DMS153 treated with DMSO at 0.1 percent for 48 hours (cell line): ENCODE results near the gene WFS1.
A peak's percentile ranks its signal among the peaks of the same experiment; 100 is the strongest.

Source experiments
- DNase-seq: peaks from one replicate; lab custom pipeline; 2025; ENCODE audit not compliant: unreplicated experiment; lab: John Stamatoyannopoulos, UW

The WFS1 gene

DNA sequence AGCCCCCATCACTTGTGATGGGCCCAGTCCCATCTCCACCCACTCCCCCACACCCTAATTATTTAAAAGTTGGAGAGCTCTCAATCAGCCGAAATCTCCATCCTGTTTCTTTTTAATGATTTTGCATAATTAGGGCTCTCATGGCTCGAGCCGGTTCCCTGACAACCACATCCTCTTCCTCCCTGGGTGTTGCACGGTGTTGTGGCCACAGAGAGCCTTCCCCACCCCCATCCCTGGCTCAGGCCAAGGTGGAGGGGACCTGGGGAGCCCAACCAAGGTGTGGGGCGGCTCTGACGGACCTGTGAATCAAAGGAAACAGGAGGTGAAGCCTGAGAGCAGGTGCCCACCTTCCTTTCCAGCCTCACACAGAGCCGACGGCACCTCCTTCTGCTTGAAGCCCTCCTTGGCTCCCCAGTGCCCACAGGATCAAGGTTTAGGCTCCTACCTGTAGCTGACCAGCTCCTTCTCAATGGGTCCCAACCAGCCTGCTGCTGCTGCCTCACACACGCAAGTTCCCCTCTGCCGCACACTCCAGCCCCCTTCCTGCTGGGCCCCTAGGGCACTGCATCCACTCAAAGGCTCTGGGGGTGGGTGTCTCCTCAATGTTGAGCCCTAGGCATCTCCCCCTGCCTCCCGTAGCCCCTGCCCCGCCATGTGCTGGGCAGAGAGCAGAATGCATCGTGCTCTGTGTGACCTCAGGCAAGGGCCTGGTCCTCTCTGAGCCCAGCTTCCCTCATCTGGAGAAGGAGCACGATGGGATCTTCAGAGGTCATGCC, 68.7 kb downstream of the WFS1 start:
- DNase-seq: no peak

DNA sequence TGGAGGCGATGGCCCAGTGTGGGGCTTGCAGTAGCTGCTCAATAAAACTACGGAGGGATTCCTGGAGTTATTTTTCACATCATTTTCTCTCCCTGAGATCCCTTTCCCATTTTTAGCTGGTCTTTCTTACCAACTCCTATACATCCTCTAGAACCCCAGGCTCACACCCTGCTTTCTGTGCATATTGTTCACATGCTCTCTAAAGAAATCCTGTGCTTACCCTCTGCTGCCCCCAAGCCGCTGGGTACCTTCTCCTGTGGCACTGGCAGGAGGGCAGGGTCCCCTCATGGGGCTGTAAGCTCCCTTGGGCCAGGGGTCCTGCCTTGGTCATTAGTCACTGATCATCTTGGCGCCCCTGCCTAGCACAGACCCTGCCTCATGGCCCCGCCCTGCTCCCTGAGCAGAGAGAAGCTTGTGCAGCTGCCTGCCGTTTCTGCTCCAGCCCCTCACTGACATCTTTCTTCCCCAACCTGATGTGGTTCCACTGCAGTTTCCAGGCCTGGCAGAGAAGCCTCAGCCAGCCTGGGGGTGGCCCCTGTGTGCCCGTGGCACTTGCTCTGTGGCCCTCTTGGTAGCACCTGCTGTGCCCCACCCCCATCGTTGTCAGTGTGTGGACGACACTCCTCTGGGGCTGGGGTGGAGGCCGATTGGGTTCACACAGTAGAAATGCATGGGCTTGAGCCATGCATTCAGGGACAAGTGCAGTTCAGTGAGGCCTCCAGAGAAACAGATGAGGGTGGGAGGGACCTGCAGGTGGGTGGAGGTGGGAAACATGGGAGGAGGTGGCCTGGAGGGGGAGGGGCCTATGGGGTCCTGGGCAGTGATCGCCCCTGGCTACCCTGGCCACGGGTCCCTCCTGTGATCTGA, 69.5 kb downstream of the WFS1 start:
- DNase-seq: no peak

DNA sequence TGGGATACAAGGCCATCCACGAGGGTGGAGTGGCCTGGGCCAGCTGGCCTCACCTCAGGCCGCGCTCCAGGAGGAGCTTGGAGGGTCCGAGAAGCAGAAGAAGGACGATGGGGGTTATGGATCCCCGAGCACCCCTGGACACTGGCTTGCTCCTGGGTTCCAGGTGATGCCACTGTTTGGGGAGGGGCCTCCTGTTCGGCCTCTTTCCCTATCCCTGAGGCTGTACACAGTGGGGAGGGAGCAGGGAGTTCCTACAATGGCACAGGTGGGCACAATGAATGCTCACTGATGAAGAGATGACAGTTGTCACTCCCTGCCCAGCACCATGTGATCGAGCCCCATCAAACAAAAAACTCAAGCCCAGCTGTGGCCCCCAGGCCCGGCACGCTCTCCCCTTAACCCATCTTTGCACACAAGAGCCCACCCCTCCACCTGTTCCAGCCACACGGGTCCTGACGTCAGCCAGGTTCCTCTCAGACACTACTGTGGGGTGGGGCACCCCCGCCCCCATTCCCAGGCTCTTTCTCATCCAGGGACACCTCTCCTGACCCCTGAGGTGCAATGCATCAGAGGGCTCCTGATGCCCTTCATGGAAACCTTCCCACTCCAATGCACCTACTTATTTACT, 70.3 kb downstream of the WFS1 start:
- DNase-seq: no peak

DNA sequence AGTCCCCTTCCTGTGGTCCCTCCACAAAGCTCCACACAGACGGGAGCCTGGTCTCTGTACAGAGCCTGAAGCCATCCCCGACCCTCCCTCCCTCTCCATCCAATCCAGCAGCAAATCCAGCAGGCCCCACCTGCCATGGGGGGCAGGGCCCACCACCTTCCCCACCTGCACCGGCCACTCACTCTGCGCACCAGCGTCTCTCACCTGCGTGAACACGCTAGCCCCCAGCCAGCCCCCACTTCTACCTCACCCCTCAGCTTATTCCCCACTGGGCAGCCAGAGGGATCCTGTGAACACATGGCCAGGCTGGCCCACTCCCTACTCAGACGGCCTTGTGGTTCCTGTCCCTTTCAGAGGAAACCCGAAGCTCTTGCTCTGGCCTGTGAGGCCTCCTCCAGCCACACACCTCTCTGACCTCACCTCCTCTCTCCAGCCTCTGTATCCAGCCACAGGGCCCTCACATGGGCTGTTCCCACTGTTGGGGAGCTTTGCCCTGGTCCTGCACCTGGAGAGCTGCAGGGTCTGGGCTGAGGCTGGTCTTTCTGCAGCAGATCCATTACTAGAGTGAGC, 70.9 kb downstream of the WFS1 start:
- DNase-seq: no peak

DNA sequence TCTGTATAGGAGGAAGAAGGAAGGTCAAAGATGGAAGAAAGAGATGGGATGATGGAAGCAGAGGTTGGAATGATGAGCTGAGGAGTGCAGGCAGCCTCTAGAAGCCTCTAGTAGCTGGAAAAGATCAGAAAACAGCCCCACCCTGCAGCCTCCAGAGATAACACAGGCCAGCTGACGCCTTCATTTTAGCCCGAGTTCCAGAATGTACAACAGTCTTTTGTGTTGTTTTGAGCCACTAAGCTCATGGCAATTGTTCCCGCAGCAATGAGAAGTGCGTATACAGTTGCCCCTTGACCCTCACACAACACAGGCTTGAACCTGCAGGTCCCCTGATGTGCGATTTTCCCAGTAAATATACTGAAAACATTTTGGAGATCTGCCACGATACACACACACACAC, 72.0 kb downstream of the WFS1 start:
- no peak for DNase-seq

DNA sequence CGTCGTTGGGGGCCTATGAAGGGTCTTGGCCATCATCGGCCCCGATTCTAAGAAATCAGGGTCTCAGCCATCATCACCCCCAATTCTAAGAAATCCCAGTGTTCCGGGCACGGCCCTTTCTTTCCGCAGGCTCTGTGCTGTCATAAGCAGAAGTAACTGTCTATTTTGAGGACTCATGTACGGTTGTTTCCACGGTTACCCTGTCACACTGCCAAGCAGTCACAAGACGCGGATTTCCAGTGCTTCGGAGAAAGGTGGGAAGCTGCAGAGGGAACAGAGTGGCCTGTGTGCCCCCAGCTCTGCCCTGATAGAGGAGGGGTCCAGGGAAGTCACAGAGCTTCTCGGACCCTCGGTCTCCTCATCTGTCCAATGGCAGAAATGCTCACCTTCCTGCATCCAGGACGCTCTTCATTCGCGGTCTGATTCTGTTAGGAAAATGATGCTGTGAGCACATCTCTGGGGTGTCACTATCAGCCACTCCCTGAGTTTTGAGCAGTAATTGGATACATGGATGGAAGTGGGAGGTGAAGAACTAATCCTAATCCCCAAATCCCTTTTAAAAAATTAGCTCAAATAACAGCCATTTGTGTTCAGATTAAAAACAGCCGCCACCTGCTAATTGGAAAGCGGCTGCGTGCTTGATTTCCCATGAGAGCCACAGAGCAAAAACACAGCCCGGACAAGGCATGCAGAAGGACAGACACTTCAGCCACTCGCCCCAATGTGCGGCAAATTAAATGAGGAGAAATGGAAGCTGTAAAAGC, 73.1 kb downstream of the WFS1 start:
- DNase-seq: peak; percentile 5

DNA sequence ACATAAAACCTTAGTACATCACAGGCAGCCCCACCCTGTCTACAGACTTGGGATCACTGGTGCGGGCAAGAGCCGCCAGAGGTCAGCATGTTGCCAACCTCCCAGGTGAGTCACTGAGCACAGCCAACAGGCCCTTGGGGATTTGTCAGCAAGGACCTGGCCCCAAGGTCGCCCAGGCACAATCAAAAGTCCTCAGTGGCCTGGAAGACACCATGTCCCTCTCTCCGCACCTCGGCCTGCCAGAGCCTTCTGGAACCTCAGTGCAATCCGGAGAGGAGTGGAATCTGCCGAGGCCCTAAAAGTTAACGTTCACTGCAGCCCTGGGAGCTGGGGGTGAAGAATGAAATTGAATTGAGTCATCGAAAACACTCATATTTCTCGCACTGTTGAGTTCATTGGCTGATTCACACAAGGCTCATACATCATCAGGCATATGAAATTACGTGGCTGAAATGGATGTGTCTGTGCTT, 74.3 kb downstream of the WFS1 start:
- peak; percentile 10 for DNase-seq

DNA sequence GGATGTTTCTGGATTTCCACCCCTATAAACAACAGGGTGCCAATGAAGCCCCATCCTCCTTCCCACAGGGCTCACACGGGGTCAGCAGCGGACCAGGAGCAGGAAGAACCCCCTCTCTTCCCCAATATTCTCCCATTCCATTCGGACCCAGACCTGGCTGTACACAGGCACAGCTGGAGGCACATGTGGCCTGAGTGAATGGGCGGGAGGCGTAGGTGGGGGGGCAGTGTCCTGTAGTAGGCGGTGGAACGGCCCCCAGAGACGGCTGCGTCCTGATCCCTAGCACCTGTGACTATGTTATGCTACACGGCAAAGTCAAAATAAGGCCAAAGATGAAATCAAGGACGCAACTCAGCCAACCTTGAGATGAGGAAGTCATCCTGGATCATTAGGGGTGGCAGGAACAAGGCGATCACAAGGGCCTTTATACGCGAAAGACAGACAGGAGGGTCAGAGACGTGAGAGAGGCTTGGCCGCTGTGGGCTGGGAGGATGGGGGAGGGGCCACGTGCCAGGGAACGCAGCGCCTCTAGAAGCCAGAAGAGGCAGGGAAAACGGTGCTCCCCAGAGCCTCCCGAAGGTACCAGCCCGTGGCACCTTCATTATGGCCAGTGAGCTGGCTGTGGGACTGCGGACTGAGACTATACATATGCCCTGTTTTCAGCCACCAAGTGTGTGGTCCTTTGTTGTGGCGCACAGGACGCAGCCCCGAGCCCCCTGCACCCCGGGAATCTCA, 75.6 kb downstream of the WFS1 start:
- DNase-seq: no peak

DNA sequence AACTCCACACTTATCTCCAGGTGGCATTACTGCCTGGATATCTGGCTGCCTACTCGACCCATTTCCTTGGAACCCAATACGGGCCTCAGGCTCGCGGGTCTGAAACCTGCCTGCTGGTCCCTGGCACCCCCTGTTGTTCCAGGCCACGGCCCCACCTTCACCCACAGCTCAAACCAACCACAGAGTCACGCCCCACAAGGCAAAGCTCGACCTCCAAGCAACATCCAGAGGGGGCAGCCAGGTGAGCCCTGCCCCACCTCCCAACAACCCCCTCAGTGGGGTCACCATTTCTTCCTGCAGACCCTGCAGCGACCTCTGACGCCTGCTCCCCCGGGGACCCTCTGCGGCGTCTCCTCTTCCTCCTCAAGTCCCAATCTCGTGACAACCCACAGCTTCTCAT, 76.2 kb downstream of the WFS1 start:
- DNase-seq: no peak

DNA sequence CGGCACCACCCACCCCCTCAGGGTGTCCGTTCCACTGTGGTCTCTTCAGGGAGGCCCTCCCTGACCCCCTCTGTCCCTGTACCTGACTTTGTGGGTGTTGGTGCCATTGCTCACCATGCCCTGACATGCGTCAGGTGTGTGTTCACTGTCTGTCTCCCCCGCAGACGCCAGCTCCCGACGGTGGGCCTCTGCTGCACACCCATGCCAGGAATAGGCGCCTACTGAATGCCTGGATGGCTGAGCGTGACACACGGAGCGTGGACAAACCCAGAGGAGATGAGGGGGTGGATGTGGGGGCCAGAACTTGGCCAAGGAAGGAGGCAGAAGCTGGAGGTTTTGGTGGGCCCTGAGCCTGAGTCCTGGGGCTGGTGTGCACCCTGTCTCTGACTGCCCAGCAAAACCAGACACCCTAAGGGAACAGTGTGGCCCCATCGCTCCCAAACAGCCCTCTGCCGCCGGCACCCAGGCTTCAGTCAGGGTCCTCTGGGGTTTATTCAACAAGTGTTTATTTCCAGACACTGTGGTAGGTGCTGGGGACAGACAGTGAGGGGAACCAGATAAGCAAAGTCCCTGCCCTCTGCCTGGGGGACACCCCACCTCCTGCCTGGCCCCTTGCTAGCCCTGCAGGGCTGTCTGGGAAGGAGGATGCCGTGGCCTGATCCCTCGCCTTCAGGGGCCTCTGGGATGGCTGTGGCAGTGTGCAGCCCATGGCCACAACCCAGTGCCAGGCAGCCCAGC, 76.9 kb downstream of the WFS1 start:
- no peak for DNase-seq

DNA sequence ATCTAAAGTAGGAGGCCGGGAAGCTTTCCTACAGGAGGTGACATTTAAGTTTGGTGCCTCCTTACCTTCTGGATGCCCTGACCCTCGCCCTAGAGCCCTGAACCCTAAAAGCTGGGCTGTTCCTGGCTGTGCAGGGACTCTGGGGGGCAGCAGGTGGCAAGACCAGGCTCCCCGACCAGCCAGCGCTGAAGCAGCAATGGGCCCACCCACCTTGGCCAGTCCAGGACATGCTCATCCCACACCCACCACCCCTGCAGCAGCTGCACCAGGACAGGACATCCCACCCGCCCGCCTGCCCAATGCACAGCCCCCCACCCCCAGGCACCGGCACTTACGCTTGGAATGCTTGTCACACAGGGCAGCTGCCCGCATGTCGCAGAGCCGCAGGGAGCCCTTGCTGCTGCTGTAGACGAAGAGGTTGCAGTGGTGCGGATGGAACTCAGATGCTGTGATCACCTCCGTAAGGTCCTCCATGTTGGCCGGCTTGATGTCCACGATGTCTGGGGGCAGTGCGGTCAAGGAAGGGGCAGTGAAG, 77.9 kb downstream of the WFS1 start:
- DNase-seq: no peak

DNA sequence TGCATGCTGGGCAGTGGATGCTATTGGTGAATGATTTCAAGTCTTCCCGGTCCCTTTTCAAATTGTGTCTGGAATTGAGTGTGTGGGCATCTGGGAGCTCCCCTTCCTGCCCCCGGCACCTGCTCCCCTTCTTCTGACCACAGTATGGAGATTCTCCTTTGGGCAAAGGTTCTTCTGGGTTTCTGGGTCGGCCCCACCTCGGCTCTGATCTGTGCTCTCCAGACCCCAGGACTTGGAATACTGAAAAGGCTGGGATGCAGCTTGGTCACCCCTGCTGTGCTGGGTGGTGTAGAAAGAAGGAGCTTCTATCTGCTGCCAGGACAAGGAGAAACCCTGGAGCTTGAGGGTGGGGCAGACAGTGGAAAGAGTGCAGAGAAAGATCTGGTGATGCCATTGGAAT, 78.8 kb downstream of the WFS1 start:
- no peak for DNase-seq

DNA sequence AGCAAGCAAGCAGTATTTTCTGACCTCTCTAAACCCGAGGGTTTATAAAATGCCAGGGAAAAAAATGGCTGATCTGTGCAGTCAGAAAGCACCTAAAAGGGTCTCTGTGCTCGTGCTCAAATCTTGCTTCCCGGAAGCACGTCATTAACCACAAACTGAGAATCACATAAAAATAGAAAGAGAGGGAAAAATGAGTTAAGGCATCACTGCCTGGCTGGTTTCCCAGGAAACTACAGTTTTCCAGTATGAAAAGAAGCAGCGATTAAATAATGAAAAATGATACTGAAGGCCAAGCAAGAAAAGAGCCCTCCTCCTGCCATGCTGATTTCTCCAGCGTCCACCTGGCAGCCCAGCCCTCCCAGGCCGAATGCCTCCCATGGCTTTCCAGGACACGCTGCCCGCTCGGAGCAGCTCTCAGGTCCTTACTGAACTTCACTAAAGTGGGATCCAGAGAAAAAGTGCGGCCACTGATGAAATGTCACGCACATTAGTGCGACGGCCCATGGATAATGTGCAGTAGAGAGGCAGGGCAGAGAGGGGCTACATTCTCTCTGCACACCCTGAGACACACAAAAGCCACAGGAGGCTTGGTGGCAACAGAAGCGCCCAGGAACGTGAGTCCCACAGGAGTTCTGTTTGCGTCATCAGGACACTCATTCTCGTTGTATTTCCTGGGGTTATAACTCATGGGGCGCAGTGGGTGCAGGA, 80.4 kb downstream of the WFS1 start:
- DNase-seq: no peak

DNA sequence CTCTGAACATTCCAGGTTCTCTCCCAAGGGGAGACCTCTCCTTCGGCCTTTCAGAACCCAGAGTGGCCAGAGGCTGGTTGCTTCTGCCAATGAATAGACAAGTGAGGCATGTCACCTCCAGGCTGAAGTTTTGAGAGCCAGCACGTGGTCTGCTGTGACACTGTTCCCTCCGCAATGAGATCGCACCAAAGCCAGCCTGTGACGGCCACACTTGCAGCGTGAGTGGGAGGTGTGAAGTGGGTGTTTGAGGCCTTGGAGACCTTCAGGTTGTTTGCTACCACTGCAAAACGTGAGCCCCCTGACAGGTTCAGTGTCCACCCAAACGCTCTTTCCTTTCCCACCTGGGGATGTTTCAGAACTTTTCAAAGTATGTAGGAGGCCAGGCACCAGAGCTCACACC, 81.0 kb downstream of the WFS1 start:
- DNase-seq: no peak

DNA sequence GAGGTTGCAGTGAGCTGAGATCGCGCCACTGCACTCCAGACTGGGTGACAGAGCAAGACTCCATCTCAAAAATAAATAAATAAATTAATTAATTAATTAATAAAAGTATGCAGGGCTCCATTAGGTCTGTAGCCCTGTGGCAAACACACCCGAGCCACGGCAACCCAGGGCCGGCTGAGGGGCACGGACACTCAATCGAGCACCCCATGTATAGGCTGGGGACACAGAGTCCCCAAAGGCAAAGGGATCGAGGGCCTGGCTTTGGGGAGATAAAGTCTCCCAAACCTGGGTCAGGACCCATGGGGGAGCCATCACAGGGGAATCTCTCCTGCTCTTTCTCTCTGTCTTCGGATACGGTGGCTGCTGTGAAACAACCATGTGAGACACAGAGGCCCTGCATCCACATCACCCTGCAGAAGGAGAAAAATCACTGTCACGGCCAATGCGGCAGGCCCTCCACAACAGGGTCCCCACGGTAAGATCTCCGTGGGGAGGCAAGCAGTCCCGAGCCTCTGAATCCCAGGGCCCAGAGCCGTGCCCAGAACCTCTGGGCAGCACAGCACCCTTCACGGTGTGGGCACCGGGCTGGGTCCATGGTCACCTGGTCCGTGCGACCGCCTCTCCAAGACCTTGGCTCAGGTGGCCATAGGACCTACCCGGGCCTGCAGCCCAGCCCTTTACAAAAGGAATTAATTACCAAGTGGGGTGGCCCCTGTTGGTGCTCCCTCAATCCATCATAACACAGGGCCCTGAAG, 81.8 kb downstream of the WFS1 start:
- no peak for DNase-seq

DNA sequence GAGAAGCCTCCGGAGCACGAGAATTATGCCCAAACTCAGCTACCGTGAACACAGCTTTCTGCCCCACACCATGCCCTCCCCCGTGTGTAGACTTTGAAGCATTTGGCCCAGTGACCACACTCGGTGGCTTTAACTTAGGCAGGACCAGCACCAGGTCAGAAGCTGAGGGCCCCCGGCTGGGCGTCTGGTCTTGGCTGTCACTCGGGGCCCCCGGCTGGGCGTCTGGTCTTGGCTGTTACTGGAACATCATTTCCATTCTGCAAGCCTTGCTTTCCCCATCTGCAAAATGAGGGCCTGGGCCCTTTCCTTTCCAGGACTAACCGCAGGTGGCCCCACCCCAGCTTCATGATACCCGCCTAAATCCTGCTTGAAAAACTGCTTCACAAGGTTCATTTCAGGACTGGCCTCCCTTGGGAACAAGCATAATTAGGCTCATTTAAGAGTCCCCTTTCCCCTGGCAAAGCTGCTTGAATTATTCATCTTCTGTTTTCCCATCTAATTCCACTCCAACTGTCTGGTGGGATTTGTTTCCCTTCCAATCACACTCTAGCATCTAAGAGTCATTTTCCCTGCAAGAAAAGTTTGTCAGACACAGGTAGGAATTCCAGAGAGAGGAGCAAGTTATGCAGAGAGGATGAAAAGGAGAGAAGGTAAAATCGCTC, 82.5 kb downstream of the WFS1 start:
- DNase-seq: no peak
